Smooth muscle cell (in vitro differentiated cells): ENCODE results near the gene LIN28B. TPM values are rescaled to one million over a fixed set of nuclear protein-coding genes. Genes with fewer than 3 reads are reported as not detected.
"Not testable (repeated sequence)": the region's sequence is repeated elsewhere in the genome, so short reads cannot be mapped to it uniquely, and the experiment has no call there.

Experiments used
- DNase-seq: peaks from one replicate; lab custom pipeline; 2025; ENCODE audit not compliant: unreplicated experiment; lab: John Stamatoyannopoulos, UW
- H2AFZ ChIP-seq: fragments of 200-600 bp; sonication (generic); 2 replicates; pipeline ENCODE4 v1.6.0; 2016; ENCODE audit warnings: antibody characterized with exemption, low read depth, mild to moderate bottlenecking
- H3F3A ChIP-seq: fragments of 200-600 bp; sonication (generic); 2 replicates; pipeline ENCODE4 v1.6.0; 2017; ENCODE audit warnings: antibody characterized with exemption, low read depth
- H3K27ac ChIP-seq: fragments of 200-600 bp; sonication (generic); 2 replicates; pipeline ENCODE4 v1.5.1; 2016; ENCODE audit warnings: low read depth, mild to moderate bottlenecking
- H3K27me3 ChIP-seq: fragments of 200-600 bp; sonication (generic); 2 replicates; pipeline ENCODE4 v1.6.1; 2016; ENCODE audit warnings: low read depth, mild to moderate bottlenecking
- H3K36me3 ChIP-seq: fragments of 200-600 bp; sonication (generic); 2 replicates; pipeline ENCODE4 v1.5.1; 2016; ENCODE audit warnings: low read depth
- H3K4me1 ChIP-seq: fragments of 200-600 bp; sonication (generic); 2 replicates; pipeline ENCODE4 v1.5.1; 2016; ENCODE audit warnings: low read depth
- H3K4me2 ChIP-seq: fragments of 200-600 bp; sonication (generic); 2 replicates; pipeline ENCODE4 v1.6.0; 2016; ENCODE audit warnings: mild to moderate bottlenecking
- H3K4me3 ChIP-seq: fragments of 200-600 bp; sonication (generic); 2 replicates; pipeline ENCODE4 v1.5.1; 2016; ENCODE audit warnings: mild to moderate bottlenecking
- H3K79me2 ChIP-seq: fragments of 200-600 bp; sonication (generic); 2 replicates; pipeline ENCODE4 v1.6.0; 2016; ENCODE audit warnings: low read depth, mild to moderate bottlenecking
- H3K9ac ChIP-seq: fragments of 200-600 bp; sonication (generic); 2 replicates; pipeline ENCODE4 v1.6.0; 2016; ENCODE audit warnings: low read depth
- H3K9me3 ChIP-seq: fragments of 200-600 bp; sonication (generic); replicated peaks from 2 replicates; pipeline ENCODE4 v1.5.1; 2016; ENCODE audit warnings: low read depth
- H4K20me1 ChIP-seq: fragments of 200-600 bp; sonication (generic); 2 replicates; pipeline ENCODE4 v1.6.0; 2016; ENCODE audit warnings: low read depth
- CTCF ChIP-seq: fragments of 200-600 bp; sonication (generic); IDR thresholded peaks from 2 replicates; pipeline ENCODE4 v1.5.1; 2017; ENCODE audit warnings: borderline replicate concordance, mild to moderate bottlenecking, antibody characterized with exemption; ENCODE audit not compliant: insufficient read depth, poor library complexity, severe bottlenecking
- WGBS: methylation state at CpG from one replicate; pipeline ENCODE4 v1.1.7; 2016; ENCODE audit warnings: low lambda C conversion rate; 5-methylcytosine and 5-hydroxymethylcytosine counted together
- polyA plus RNA-seq: library from polyadenylated mRNA; unstranded; fragments of >200 nt; fragmentation: Nextera tagmentation; extraction: Ambion mirVana; gene quantifications from 2 replicates; pipeline ENCODE4 v1.2.1, GENCODE V29; 2016
- total RNA-seq: library from RNA; depleted of rRNA; stranded (reverse); fragments of >200 nt; gene quantifications from 2 replicates; pipeline ENCODE4 v1.2.3, GENCODE V29; 2014

LIN28B gene
- total and polyA plus RNA-seq, 2 experiments from 2014 or later = 1.4 to 11.6 TPM

- Histone ChIP-seq H3K4me3 (no peak overlapping the region), H3K9ac (no peak overlapping the region), H3K27me3 (no peaks in the 10 kb centered on the region), H4K20me1 (peaks cover 6% of the 10 kb centered on the region), H3K9me3 (no peaks in the 10 kb centered on the region), H3K4me2 (no peak overlapping the region), H3K27ac (no peak overlapping the region), H2AFZ (no peak overlapping the region), H3K79me2 (peaks cover 49% of the 10 kb centered on the region), H3F3A (no peaks in the 10 kb centered on the region), H3K4me1 (peaks cover 38% of the 10 kb centered on the region), H3K36me3 (no peaks in the 10 kb centered on the region)
- WGBS = 9% methylated on average over 3 of the region's 3 CpGs
- DNase-seq = no peak
- TF ChIP-seq CTCF = no peak
These were observed 16.5 kb downstream of the LIN28B start for GRCh38 chr6:104973404-104973803.

- Histone ChIP-seq H3K9ac (no peak overlapping the region), H4K20me1 (peaks cover 23% of the 10 kb centered on the region), H3K4me3 (no peak overlapping the region), H2AFZ (no peak overlapping the region), H3K4me1 (no peaks in the 10 kb centered on the region), H3K4me2 (no peak overlapping the region), H3K27ac (no peak overlapping the region), H3K27me3 (no peaks in the 10 kb centered on the region), H3K9me3 (no peaks in the 10 kb centered on the region), H3K79me2 (peaks cover 31% of the 10 kb centered on the region), H3K36me3 (no peaks in the 10 kb centered on the region), H3F3A (no peaks in the 10 kb centered on the region)
- 89% methylated on average over 5 of the region's 5 CpGs for WGBS
- DNase-seq = no peak
- TF ChIP-seq CTCF = no peak
These were observed 26.4 kb downstream of the LIN28B start for GRCh38 chr6:104983296-104983695.

- H4K20me1 ChIP-seq = peaks cover 23% of the 10 kb centered on the region
- H3K4me1 ChIP-seq = no peaks in the 10 kb centered on the region
- H3K9ac ChIP-seq = no peak overlapping the region
- no peak overlapping the region for H2AFZ ChIP-seq
- no peaks in the 10 kb centered on the region for H3F3A ChIP-seq
- H3K27ac ChIP-seq = no peak overlapping the region
- DNase-seq = no peak
- H3K4me3 ChIP-seq = no peak overlapping the region
- no peak overlapping the region for H3K4me2 ChIP-seq
- H3K27me3 ChIP-seq = no peaks in the 10 kb centered on the region
- H3K36me3 ChIP-seq = no peaks in the 10 kb centered on the region
- TF ChIP-seq CTCF = no peak
- peaks cover 34% of the 10 kb centered on the region for H3K79me2 ChIP-seq
- no peaks in the 10 kb centered on the region for H3K9me3 ChIP-seq
- 93% methylated on average over 4 of the region's 4 CpGs for WGBS
These were observed 26.9 kb downstream of the LIN28B start for GRCh38 chr6:104983776-104984175.

- no peaks in the 10 kb centered on the region for H3K4me1 ChIP-seq
- H3K9ac ChIP-seq = no peak overlapping the region
- no peak overlapping the region for H2AFZ ChIP-seq
- peaks cover 23% of the 10 kb centered on the region for H4K20me1 ChIP-seq
- TF ChIP-seq CTCF = no peak
- peaks cover 38% of the 10 kb centered on the region for H3K79me2 ChIP-seq
- H3F3A ChIP-seq = no peaks in the 10 kb centered on the region
- H3K4me3 ChIP-seq = no peak overlapping the region
- no peak overlapping the region for H3K4me2 ChIP-seq
- no peaks in the 10 kb centered on the region for H3K27me3 ChIP-seq
- no peak for DNase-seq
- H3K36me3 ChIP-seq = no peaks in the 10 kb centered on the region
- WGBS = 97% methylated on average over 1 of the region's 1 CpG
- no peaks in the 10 kb centered on the region for H3K9me3 ChIP-seq
- H3K27ac ChIP-seq = no peak overlapping the region
These were observed 27.9 kb downstream of the LIN28B start for GRCh38 chr6:104984831-104985230.

- not testable (repeated sequence) for H3F3A ChIP-seq, H3K4me3 ChIP-seq, H3K9me3 ChIP-seq, DNase-seq, H3K36me3 ChIP-seq, H3K4me1 ChIP-seq, H2AFZ ChIP-seq, H3K27ac ChIP-seq, H3K9ac ChIP-seq, H3K4me2 ChIP-seq, H3K27me3 ChIP-seq
- 98% methylated on average over 4 of the region's 4 CpGs for WGBS
- Histone ChIP-seq H3K79me2 (peaks cover 38% of the 10 kb centered on the region), H4K20me1 (peaks cover 17% of the 10 kb centered on the region)
These were observed 29.0 kb downstream of the LIN28B start for GRCh38 chr6:104985875-104986274.
